Caco-2 (cell line): ENCODE measurements around the gene PARD6G. TPM values are rescaled to one million over a fixed set of nuclear protein-coding genes. Genes with fewer than 3 reads are reported as not detected.

ENCODE experiments used
- BruUV-seq: library from RNA; stranded (reverse); fragments of 400-500 nt; replicated peaks from 2 replicates; lab custom pipeline; 2021; lab: Mats Ljungman, UMichigan
- CTCF ChIA-PET: fragments of 300-600 bp; sonication (Branson Sonifier 250); formaldehyde crosslinking; loops from one replicate; lab custom pipeline; 2022; ENCODE audit warnings: antibody characterized with exemption; lab: Charles Lee
- POLR2A ChIA-PET: fragments of 300-600 bp; sonication (Branson Sonifier 250); formaldehyde crosslinking; loops from one replicate; lab custom pipeline; 2022; ENCODE audit warnings: antibody characterized with exemption; lab: Charles Lee
- DNase-seq, 2 experiments: peaks; one replicate each; pipeline versions ENCODE4 v3.0.0 to v3.0.0-alpha.2; 2020 to 2022
- H3K27me3 ChIP-seq: replicated peaks from 2 replicates; pipeline ENCODE4 v1.6.0; 2011; ENCODE audit warnings: low read length; ENCODE audit not compliant: control insufficient read depth, insufficient read depth
- H3K36me3 ChIP-seq: 2 replicates; pipeline ENCODE4 v1.5.1; 2011; ENCODE audit warnings: low read length; ENCODE audit not compliant: control insufficient read depth, insufficient read depth
- H3K4me1 ChIP-seq: fragments of 250-450 bp; sonication (Bioruptor Pico); 2 replicates; pipeline ENCODE4 v1.5.1; 2020; ENCODE audit warnings: mild to moderate bottlenecking
- H3K4me3 ChIP-seq: 2 replicates; pipeline ENCODE4 v1.5.1; 2011; ENCODE audit warnings: low read depth, mild to moderate bottlenecking, control low read depth, low read length
- H3K9me3 ChIP-seq: fragments of 250-450 bp; sonication (Bioruptor Pico); 2 replicates; pipeline ENCODE4 v1.5.1; 2020; ENCODE audit warnings: mild to moderate bottlenecking, moderate library complexity
- H3K27ac Mint-ChIP-seq: one replicate; pipeline ENCODE4 v1.8.0; 2022; ENCODE audit warnings: mixed read lengths; ENCODE audit not compliant: unreplicated experiment
- H3K27me3 Mint-ChIP-seq: one replicate; pipeline ENCODE4 v1.8.0; 2022; ENCODE audit warnings: mixed read lengths; ENCODE audit not compliant: insufficient read depth, unreplicated experiment
- H3K36me3 Mint-ChIP-seq: one replicate; pipeline ENCODE4 v1.8.0; 2022; ENCODE audit warnings: mild to moderate bottlenecking, mixed read lengths; ENCODE audit not compliant: insufficient read depth, unreplicated experiment
- H3K4me1 Mint-ChIP-seq: one replicate; pipeline ENCODE4 v1.8.0; 2022; ENCODE audit warnings: low read depth, mixed read lengths; ENCODE audit not compliant: unreplicated experiment
- H3K4me3 Mint-ChIP-seq: one replicate; pipeline ENCODE4 v1.8.0; 2022; ENCODE audit warnings: mild to moderate bottlenecking, moderate library complexity, mixed read lengths; ENCODE audit not compliant: unreplicated experiment
- H3K9me3 Mint-ChIP-seq: one replicate; pipeline ENCODE4 v1.8.0; 2022; ENCODE audit warnings: mixed read lengths; ENCODE audit not compliant: unreplicated experiment
- intact Hi-C: fragments of 100-400 bp; cut with micrococcal nuclease; formaldehyde crosslinking; loops from one replicate; pipeline ENCODE4 v1.10.0; 2022; ENCODE audit not compliant: unreplicated experiment
- total RNA-seq: library from RNA; stranded (reverse); gene quantifications from 2 replicates; pipeline ENCODE4 v1.2.3, GENCODE V29; 2022
- TF ChIP-seq, protein P1 (sequence below), 2 experiments: fragments of 200-600 bp in 1 of 2; IDR thresholded peaks; 1 replicate in 1 of 2; 2 replicates in 1 of 2; pipeline versions ENCODE4 v1.5.1 to v1.8.0; 2011 to 2022; ENCODE audit warnings: antibody characterized with exemption in 1 of 2, control low read depth in 1 of 2, inconsistent platforms in 1 of 2, low read depth in 1 of 2, low read length in 1 of 2, mild to moderate bottlenecking in 1 of 2, moderate library complexity in 1 of 2; ENCODE audit not compliant: insufficient read depth in 1 of 2, severe bottlenecking in 1 of 2, unreplicated experiment in 1 of 2

The PARD6G gene
- total RNA-seq, 1 experiment from 2014 or later: 1.3 TPM

DNA sequence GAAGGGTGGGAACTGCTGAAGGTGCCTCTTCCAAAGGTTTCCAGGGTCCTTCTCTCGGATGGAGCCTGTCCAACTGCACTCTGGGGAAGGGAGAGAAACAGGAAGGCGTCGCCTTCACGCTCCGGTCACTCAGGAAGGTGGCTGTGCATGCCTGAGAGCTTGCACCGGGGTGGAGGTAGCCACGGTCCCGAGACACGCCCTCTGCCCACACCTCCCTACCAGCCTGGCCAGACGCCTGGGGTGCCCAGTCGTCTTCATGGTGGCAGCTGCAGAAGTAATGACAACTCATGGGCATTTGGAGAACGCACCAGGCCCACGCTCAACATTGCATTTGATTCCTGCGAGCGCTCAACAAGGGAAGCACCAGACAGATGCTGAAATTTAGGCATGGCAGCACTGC, 78.3 kb downstream of the PARD6G start:
- H3K36me3 Mint-ChIP-seq: no peaks in the 10 kb centered on the region
- H3K9me3 Mint-ChIP-seq: no peaks in the 10 kb centered on the region
- no peaks in the 10 kb centered on the region for H3K4me1 Mint-ChIP-seq
- no peaks in the 10 kb centered on the region for H3K4me1 ChIP-seq
- ChIA-PET POLR2A (no interaction called here), CTCF (no interaction called here)
- H3K27me3 ChIP-seq: no peaks in the 10 kb centered on the region
- no peaks in the 10 kb centered on the region for H3K36me3 ChIP-seq
- no peak overlapping the region for H3K27ac Mint-ChIP-seq
- H3K4me3 ChIP-seq: no peak overlapping the region
- no peaks in the 10 kb centered on the region for H3K27me3 Mint-ChIP-seq
- intact Hi-C loops: no loop called here
- TF ChIP-seq, protein P1, sequence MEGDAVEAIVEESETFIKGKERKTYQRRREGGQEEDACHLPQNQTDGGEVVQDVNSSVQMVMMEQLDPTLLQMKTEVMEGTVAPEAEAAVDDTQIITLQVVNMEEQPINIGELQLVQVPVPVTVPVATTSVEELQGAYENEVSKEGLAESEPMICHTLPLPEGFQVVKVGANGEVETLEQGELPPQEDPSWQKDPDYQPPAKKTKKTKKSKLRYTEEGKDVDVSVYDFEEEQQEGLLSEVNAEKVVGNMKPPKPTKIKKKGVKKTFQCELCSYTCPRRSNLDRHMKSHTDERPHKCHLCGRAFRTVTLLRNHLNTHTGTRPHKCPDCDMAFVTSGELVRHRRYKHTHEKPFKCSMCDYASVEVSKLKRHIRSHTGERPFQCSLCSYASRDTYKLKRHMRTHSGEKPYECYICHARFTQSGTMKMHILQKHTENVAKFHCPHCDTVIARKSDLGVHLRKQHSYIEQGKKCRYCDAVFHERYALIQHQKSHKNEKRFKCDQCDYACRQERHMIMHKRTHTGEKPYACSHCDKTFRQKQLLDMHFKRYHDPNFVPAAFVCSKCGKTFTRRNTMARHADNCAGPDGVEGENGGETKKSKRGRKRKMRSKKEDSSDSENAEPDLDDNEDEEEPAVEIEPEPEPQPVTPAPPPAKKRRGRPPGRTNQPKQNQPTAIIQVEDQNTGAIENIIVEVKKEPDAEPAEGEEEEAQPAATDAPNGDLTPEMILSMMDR (IDR thresholded peaks at IDR 0.05; ENCODE audit: insufficient read depth in 1 of 2, low read depth in 1 of 2, low read length in 1 of 2, severe bottlenecking in 1 of 2, unreplicated experiment in 1 of 2): no peak
- H3K4me3 Mint-ChIP-seq: no peak overlapping the region
- H3K9me3 ChIP-seq: no peaks in the 10 kb centered on the region
- no peak for DNase-seq
- no TSS peak for BruUV-seq

DNA sequence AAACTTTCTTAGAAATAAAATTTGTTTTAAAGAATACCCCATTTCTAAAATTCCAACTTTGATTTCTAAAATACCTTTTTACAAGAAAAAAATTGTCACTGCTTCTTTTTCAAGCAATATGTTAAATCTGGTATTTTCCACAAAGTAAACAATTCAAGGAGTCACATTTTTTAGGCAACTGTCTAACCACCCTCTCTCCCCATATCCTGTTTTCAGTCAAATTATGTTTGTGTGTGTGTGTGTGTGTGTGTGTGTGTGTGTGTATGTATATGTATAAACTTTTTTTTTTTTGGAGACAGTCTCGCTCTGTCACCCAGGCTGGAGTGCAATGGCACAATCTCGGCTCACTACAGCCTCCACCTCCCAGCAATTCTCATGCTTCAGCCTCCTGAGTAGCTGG, 79.0 kb downstream of the PARD6G start:
- Mint-ChIP-seq H3K9me3 (no peaks in the 10 kb centered on the region), H3K4me3 (no peak overlapping the region), H3K27ac (no peak overlapping the region), H3K4me1 (no peaks in the 10 kb centered on the region), H3K27me3 (no peaks in the 10 kb centered on the region), H3K36me3 (no peaks in the 10 kb centered on the region)
- DNase-seq: no peak
- Histone ChIP-seq H3K27me3 (no peaks in the 10 kb centered on the region), H3K4me3 (no peak overlapping the region), H3K4me1 (no peaks in the 10 kb centered on the region), H3K36me3 (no peaks in the 10 kb centered on the region), H3K9me3 (no peaks in the 10 kb centered on the region)
- BruUV-seq: no TSS peak
- TF ChIP-seq, protein P1 (IDR thresholded peaks at IDR 0.05; ENCODE audit: insufficient read depth in 1 of 2, low read depth in 1 of 2, low read length in 1 of 2, severe bottlenecking in 1 of 2, unreplicated experiment in 1 of 2): no peak
- CTCF ChIA-PET: no interaction called here
- POLR2A ChIA-PET: no interaction called here
- intact Hi-C loops: no loop called here

DNA sequence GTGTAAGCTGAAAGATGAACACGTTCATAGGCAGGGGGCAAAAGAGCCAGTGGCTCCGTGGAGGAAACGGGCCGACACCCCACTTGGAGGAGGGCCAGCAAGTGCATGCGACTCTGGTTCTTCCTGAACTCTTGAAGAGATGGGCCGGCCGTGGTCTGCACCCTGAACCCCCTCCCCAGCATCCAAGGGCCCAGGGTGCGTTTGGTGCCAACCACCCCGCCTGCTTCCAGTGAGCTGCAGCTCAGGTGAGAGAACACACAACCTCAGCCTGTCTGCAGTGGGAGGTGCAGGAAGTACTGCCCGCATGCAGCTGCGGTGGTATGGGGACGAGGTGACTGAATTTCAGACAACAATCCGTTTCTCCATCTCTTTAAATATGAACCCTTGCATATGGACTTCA, 79.4 kb downstream of the PARD6G start:
- no TSS peak for BruUV-seq
- no peaks in the 10 kb centered on the region for H3K27me3 ChIP-seq
- TF ChIP-seq, protein P1 (IDR thresholded peaks at IDR 0.05; ENCODE audit: insufficient read depth in 1 of 2, low read depth in 1 of 2, low read length in 1 of 2, severe bottlenecking in 1 of 2, unreplicated experiment in 1 of 2): no peak
- no peak for DNase-seq
- ChIA-PET POLR2A (no interaction called here), CTCF (no interaction called here)
- H3K9me3 Mint-ChIP-seq: no peaks in the 10 kb centered on the region
- no peaks in the 10 kb centered on the region for H3K9me3 ChIP-seq
- no peak overlapping the region for H3K27ac Mint-ChIP-seq
- H3K4me1 Mint-ChIP-seq: no peaks in the 10 kb centered on the region
- intact Hi-C loops: no loop called here
- no peaks in the 10 kb centered on the region for H3K36me3 Mint-ChIP-seq
- no peaks in the 10 kb centered on the region for H3K27me3 Mint-ChIP-seq
- H3K36me3 ChIP-seq: no peaks in the 10 kb centered on the region
- no peak overlapping the region for H3K4me3 ChIP-seq
- no peak overlapping the region for H3K4me3 Mint-ChIP-seq
- no peaks in the 10 kb centered on the region for H3K4me1 ChIP-seq
